Peyer's patch (tissue), 4 donors: ENCODE results near the gene CYBA. TPM values are rescaled to one million over a fixed set of nuclear protein-coding genes. Genes with fewer than 3 reads are reported as not detected.

Experiments
- DNase-seq, 3 donors: peaks; one replicate each; pipeline ENCODE4 v3.0.0-alpha.2; 2017 to 2019
- H3K27ac ChIP-seq, 4 donors: fragments of 200-600 bp; sonication (generic); one replicate each; pipeline ENCODE4 v1.5.1; 2016 to 2019
- H3K27me3 ChIP-seq, 2 donors: fragments of 200-600 bp; sonication (generic); one replicate each; pipeline ENCODE4 v1.5.1; 2019
- H3K36me3 ChIP-seq, 3 donors: fragments of 200-600 bp; sonication (generic); one replicate each; pipeline ENCODE4 v1.5.1; 2016 to 2019
- H3K4me1 ChIP-seq, 4 donors: fragments of 200-600 bp; sonication (generic); one replicate each; pipeline ENCODE4 v1.5.1; 2016 to 2019
- H3K4me3 ChIP-seq, 4 donors: fragments of 200-600 bp; sonication (generic); 1 replicate in 3 of 4; 2 replicates in 1 of 4; pipeline ENCODE4 v1.5.1; 2016 to 2019; ENCODE audit warnings: mild to moderate bottlenecking in 1 of 4
- H3K9me3 ChIP-seq, 4 donors: fragments of 200-600 bp; sonication (generic); one replicate each; pipeline ENCODE4 v1.5.1; 2016 to 2019; ENCODE audit warnings: mild to moderate bottlenecking in 1 of 4
- POLR2A ChIP-seq, 2 donors: fragments of 450-650 bp; IDR thresholded peaks; one replicate each; pipeline ENCODE4 v1.5.1; 2017; ENCODE audit warnings: antibody characterized with exemption in 2 of 2, mild to moderate bottlenecking in 2 of 2, moderate library complexity in 2 of 2
- total RNA-seq, 4 donors: library from RNA; depleted of rRNA; stranded (reverse); fragments of >200 nt; gene quantifications; one replicate each; pipeline ENCODE4 v1.1.0, GENCODE V29; 2016
- TF ChIP-seq, protein P1 (sequence below), 6 experiments: fragments of 450-650 bp in 4 of 6; fragments of 200-600 bp in 2 of 6; sonication (generic) in 1 of 6; IDR thresholded peaks; one replicate each; pipeline ENCODE4 v1.5.1; 2017 to 2019; ENCODE audit warnings: antibody characterized with exemption in 6 of 6, mild to moderate bottlenecking in 3 of 6, moderate library complexity in 1 of 6

CYBA gene
- total RNA-seq, 4 donors from 2014 or later = 131 to 162 (median 141) TPM

DNA sequence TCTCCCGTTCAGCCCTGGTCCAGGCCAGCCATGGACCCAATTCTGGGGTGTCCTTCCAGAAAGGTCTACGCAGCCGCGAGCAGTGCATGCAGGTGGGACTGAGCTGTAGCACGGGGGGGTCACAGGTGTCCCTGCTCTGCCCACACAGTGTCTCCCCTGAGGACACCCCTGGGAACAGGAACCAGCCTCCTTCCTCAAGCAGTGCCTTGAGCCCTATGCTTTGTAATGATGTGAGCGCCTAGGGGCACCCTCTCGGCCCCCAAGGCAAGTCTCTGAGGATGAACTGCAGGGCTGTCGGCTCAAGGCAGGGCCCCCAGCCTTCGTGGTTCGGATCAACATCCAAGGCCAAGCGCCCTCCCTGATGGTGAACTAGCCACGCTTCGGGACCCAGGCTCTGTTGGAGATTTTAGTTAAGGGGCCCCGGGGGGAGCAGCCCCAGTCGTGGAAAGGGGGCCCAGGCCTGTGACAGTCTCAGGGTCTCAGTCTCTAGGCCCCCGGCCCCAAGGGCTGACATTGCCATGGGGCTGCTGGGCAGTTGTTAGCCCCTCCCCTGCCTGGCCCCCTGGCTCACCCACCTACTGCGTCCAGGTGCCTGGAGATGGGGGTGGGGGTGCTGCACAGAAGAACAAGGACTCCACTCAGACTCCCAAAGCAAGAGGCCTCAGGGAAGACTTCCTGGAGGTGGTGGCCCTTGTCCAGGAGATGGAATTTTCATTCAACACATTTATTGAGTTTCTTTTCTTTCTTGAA lies 10.2 kb downstream of the CYBA start:
- DNase-seq = peak in 2 of 3 donors; percentile 53 to 61
- TF ChIP-seq, protein P1, sequence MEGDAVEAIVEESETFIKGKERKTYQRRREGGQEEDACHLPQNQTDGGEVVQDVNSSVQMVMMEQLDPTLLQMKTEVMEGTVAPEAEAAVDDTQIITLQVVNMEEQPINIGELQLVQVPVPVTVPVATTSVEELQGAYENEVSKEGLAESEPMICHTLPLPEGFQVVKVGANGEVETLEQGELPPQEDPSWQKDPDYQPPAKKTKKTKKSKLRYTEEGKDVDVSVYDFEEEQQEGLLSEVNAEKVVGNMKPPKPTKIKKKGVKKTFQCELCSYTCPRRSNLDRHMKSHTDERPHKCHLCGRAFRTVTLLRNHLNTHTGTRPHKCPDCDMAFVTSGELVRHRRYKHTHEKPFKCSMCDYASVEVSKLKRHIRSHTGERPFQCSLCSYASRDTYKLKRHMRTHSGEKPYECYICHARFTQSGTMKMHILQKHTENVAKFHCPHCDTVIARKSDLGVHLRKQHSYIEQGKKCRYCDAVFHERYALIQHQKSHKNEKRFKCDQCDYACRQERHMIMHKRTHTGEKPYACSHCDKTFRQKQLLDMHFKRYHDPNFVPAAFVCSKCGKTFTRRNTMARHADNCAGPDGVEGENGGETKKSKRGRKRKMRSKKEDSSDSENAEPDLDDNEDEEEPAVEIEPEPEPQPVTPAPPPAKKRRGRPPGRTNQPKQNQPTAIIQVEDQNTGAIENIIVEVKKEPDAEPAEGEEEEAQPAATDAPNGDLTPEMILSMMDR (IDR thresholded peaks at IDR 0.05) = no peak
- no peak for TF ChIP-seq POLR2A (IDR thresholded peaks at IDR 0.05)
- H3K27me3 ChIP-seq = no peaks in the 10 kb centered on the region

DNA sequence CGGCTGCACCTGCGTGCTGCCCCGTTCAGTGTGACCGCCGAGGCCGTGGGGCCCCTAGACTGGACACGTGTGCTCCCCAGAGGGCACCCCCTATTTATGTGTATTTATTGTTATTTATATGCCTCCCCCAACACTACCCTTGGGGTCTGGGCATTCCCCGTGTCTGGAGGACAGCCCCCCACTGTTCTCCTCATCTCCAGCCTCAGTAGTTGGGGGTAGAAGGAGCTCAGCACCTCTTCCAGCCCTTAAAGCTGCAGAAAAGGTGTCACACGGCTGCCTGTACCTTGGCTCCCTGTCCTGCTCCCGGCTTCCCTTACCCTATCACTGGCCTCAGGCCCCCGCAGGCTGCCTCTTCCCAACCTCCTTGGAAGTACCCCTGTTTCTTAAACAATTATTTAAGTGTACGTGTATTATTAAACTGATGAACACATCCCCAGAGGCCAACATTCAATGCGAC lies 10.8 kb downstream of the CYBA start:
- no peak for DNase-seq
- Histone ChIP-seq H3K4me3 (peak overlapping the region in 1 of 4 donors; percentile 16), H3K27me3 (no peaks in the 10 kb centered on the region)

More for the DNA sequence above, 10.2 kb downstream of the CYBA start:
- Histone ChIP-seq H3K9me3 (no peaks in the 10 kb centered on the region), H3K4me3 (no peak overlapping the region), H3K27ac (no peak overlapping the region), H3K4me1 (peaks cover 0 to 41% (median 16%) of the 10 kb centered on the region in 4 donors), H3K36me3 (peaks cover 0 to 8% (median 0%) of the 10 kb centered on the region in 3 donors)

DNA sequence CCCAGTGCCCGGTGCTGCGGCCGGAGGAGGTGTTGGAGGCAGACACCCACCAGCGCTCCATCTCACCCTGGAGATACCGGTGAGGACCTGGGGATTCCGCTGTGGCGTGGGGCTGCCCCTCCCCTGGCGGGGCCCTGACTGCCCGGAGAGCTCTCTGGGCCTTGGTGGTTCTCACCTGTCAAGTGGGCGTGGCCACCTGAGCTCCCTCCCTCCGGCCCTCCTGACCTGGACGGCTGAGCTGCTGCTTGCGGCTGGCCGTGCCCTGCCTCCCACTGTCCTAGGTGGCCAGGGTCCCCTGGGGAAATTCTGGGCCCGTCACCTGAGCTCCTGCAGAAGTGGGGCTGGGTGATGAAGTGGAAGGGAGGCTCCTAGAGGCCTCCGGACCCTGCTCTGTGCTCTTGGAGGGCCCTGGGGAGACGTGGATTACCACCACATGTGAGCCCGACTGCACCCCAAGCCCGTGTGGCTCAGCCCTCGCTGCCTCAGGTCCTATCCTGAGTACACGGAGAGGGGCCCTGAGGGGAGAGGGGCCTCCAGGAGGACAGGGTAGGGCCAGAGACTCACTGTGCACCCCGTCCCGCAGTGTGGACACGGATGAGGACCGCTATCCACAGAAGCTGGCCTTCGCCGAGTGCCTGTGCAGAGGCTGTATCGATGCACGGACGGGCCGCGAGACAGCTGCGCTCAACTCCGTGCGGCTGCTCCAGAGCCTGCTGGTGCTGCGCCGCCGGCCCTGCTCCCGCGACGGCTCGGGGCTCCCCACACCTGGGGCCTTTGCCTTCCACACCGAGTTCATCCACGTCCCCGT lies 11.4 kb downstream of the CYBA start:
- Histone ChIP-seq H3K27me3 (no peaks in the 10 kb centered on the region), H3K4me3 (peak overlapping the region in 1 of 4 donors; percentile 16), H3K36me3 (peaks cover 0 to 4% (median 0%) of the 10 kb centered on the region in 3 donors), H3K9me3 (no peaks in the 10 kb centered on the region), H3K4me1 (peaks cover 0 to 52% (median 19%) of the 10 kb centered on the region in 4 donors), H3K27ac (peak overlapping the region in 1 of 4 donors; percentile 31)
- TF ChIP-seq, protein P1 (IDR thresholded peaks at IDR 0.05) = no peak
- no peak for TF ChIP-seq POLR2A (IDR thresholded peaks at IDR 0.05)
- peak; percentile 61 to 83 (median 77) for DNase-seq

More for the DNA sequence above, 10.8 kb downstream of the CYBA start:
- TF ChIP-seq, protein P1 (IDR thresholded peaks at IDR 0.05) = no peak
- TF ChIP-seq POLR2A (IDR thresholded peaks at IDR 0.05) = no peak
- H3K27ac ChIP-seq = peak overlapping the region in 1 of 4 donors; percentile 31
- H3K36me3 ChIP-seq = peaks cover 0 to 4% (median 0%) of the 10 kb centered on the region in 3 donors
- H3K4me1 ChIP-seq = peaks cover 0 to 45% (median 16%) of the 10 kb centered on the region in 4 donors
- H3K9me3 ChIP-seq = no peaks in the 10 kb centered on the region

DNA sequence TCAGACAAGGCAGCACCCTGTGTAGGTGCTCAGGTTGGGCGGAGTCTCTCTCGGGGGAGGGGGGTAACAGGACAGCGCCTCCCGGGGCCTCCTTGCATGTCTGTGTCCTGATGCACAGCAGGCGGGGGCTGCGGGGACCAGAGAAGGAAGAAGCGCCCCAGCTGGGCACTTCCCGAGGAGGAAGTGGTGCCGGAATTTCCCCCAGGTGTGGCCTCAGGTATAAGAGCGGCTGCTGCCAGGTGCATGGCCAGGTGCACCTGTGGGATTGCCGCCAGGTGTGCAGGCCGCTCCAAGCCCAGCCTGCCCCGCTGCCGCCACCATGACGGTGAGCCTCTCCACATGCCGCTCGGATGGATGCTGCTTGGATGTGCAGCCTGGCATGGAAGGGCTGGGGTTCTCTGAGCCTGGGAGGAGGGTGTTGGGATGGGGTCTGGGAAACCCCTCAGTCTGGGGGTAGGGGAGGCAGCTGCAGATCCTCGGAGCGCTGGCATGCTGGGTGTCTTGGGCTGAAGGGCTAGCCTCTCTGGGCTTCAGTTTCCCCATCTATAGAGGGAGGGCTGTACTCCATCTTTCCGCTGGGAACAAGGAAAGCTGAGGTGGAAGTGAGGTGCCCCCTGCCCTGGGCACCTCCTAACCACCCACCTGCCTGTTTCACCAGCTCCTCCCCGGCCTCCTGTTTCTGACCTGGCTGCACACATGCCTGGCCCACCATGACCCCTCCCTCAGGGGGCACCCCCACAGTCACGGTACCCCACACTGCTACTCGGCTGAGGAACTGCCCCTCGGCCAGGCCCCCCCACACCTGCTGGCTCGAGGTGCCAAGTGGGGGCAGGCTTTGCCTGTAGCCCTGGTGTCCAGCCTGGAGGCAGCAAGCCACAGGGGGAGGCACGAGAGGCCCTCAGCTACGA lies 12.3 kb downstream of the CYBA start, which contains the start of gene IL17C:
Gene IL17C (plus strand): TSS at position 250 of the 908 bp plus-strand sequence. CDS start 70 bp downstream, at position 320.
- Histone ChIP-seq H3K4me3 (peak within 1 kb of the TSS in 1 of 4 donors; percentile 16), H3K9me3 (no peaks in the 10 kb centered on the region), H3K4me1 (peaks cover 0 to 59% (median 25%) of the 10 kb centered on the region in 4 donors), H3K36me3 (peaks cover 0 to 4% (median 0%) of the 10 kb centered on the region in 3 donors), H3K27me3 (no peaks in the 10 kb centered on the region), H3K27ac (peak within 1 kb of the TSS in 1 of 4 donors; percentile 13)
- TF ChIP-seq, protein P1 (IDR thresholded peaks at IDR 0.05) = no peak
- no peak for TF ChIP-seq POLR2A (IDR thresholded peaks at IDR 0.05)
- DNase-seq = peak; percentile 76 to 82 (median 77)
